Activated CD8-positive, alpha-beta T cell treated with anti-CD3 and anti-CD28 coated beads for 36 hours (primary cell): ENCODE measurements around the gene FBLIM1. TPM values are rescaled to one million over a fixed set of nuclear protein-coding genes. Genes with fewer than 3 reads are reported as not detected.

ENCODE experiments used
- ATAC-seq: fragments of 200-7000 bp; cut with Tn5 transposase; one replicate; pipeline ENCODE4 v1.10.0; 2021; ENCODE audit warnings: mild to moderate bottlenecking, moderate library complexity
- CTCF ChIA-PET: fragments of 350-600 bp; sonication (Branson Sonifier 250); formaldehyde crosslinking; loops from one replicate; lab custom pipeline; 2021; ENCODE audit warnings: antibody characterized with exemption; lab: Charles Lee
- POLR2A ChIA-PET: fragments of 350-600 bp; sonication (Branson Sonifier 250); formaldehyde crosslinking; loops from one replicate; lab custom pipeline; 2021; ENCODE audit warnings: antibody characterized with exemption; lab: Charles Lee
- DNase-seq: peaks from one replicate; pipeline ENCODE4 v3.0.0-alpha.2; 2020
- H3K27ac Mint-ChIP-seq: one replicate; pipeline ENCODE4 v1.8.0; 2021; ENCODE audit warnings: mild to moderate bottlenecking, mixed read lengths
- H3K27me3 Mint-ChIP-seq: one replicate; pipeline ENCODE4 v1.8.0; 2021; ENCODE audit warnings: mixed read lengths
- H3K36me3 Mint-ChIP-seq: one replicate; pipeline ENCODE4 v1.8.0; 2021; ENCODE audit warnings: low read depth, mixed read lengths
- H3K4me1 Mint-ChIP-seq: one replicate; pipeline ENCODE4 v1.8.0; 2021; ENCODE audit warnings: low read depth, mixed read lengths
- H3K4me3 Mint-ChIP-seq: one replicate; pipeline ENCODE4 v1.8.0; 2021; ENCODE audit warnings: mild to moderate bottlenecking, moderate library complexity, mixed read lengths
- H3K9me3 Mint-ChIP-seq: one replicate; pipeline ENCODE4 v1.8.0; 2021; ENCODE audit warnings: mixed read lengths
- CTCF ChIP-seq: fragments of 200-600 bp; IDR thresholded peaks from one replicate; pipeline ENCODE4 v1.8.0; 2022; ENCODE audit warnings: antibody characterized with exemption, mild to moderate bottlenecking
- intact Hi-C: fragments of 100-400 bp; cut with micrococcal nuclease; formaldehyde crosslinking; loops from one replicate; pipeline ENCODE4 v1.10.0; 2022
- total RNA-seq, 2 experiments: library from RNA; stranded (reverse); gene quantifications; one replicate each; pipeline ENCODE4 v1.2.3, GENCODE V29; 2021

The FBLIM1 gene
- total RNA-seq, 2 experiments from 2014 or later, result not detected

GRCh38 chr1:15770313-15770962 is 11.8 kb downstream of the FBLIM1 start:
- CTCF ChIA-PET, result interaction anchor here (0.6 kb wide), 1 partner anchor 158 kb away, joined by 3 read pairs; no protein-coding TSS in a partner anchor
- no peak for TF ChIP-seq CTCF

DNA sequence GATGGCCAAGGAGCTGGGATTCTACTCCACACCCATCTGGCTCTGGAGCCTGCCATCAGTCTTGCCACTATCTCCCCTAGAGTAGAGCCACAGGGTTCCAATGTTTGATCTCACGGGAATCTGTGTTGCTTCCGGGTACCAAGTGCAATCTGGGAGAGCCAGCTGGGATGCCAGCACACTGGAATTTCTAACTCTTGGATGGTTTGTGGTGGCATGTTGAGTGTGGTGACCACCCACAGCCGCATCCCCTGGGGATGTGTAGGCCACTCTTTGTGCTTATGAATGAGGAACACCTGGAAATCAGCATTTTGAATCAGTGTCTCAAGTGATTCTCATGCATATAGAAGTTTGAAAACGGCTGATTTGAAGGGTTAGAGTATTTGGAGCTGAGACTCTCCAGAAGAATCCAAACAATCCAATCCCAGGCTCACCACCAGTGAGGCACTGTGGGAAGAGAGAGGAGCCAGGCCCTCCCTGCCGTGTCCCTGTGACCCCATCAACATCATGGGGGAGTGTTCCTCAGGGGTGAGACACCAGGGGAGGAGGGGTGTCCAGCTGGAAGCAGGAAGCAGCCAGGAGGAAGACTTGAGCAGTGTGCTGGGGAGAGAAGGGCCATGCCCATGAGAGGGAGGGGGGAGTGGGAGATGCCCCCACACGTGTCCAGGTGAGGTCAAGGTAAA is 13.4 kb downstream of the FBLIM1 start:
- intact Hi-C loops, result no loop called here
- no peaks in the 10 kb centered on the region for H3K36me3 Mint-ChIP-seq
- POLR2A ChIA-PET, result no interaction called here
- no peak for ATAC-seq
- no peak overlapping the region for H3K27ac Mint-ChIP-seq
- no peak overlapping the region for H3K4me3 Mint-ChIP-seq
- CTCF ChIA-PET, result interaction anchor here (1.1 kb wide), 2 partner anchors 16 to 20 kb away, joined by 3 to 4 read pairs; no protein-coding TSS in a partner anchor
- H3K9me3 Mint-ChIP-seq, result no peaks in the 10 kb centered on the region
- no peak for DNase-seq
- no peaks in the 10 kb centered on the region for H3K4me1 Mint-ChIP-seq
- no peak for TF ChIP-seq CTCF
- H3K27me3 Mint-ChIP-seq, result peaks cover 3% of the 10 kb centered on the region

More at GRCh38 chr1:15770313-15770962, 11.8 kb downstream of the FBLIM1 start:
- Mint-ChIP-seq H3K27ac (no peak overlapping the region), H3K36me3 (no peaks in the 10 kb centered on the region), H3K4me1 (no peaks in the 10 kb centered on the region), H3K9me3 (no peaks in the 10 kb centered on the region), H3K27me3 (peaks cover 3% of the 10 kb centered on the region), H3K4me3 (no peak overlapping the region)
- DNase-seq, result no peak
- no peak for ATAC-seq
- intact Hi-C loops, result no loop called here
- POLR2A ChIA-PET, result no interaction called here

- H3K4me3 Mint-ChIP-seq, result no peak overlapping the region
- intact Hi-C loops, result no loop called here
- no peaks in the 10 kb centered on the region for H3K4me1 Mint-ChIP-seq
- POLR2A ChIA-PET, result interaction anchor here (0.9 kb wide), 1 partner anchor 16 kb away, joined by 3 read pairs; no protein-coding TSS in a partner anchor
- H3K36me3 Mint-ChIP-seq, result no peaks in the 10 kb centered on the region
- no peak for TF ChIP-seq CTCF
- peaks cover 3% of the 10 kb centered on the region for H3K27me3 Mint-ChIP-seq
- ATAC-seq (no peak), DNase-seq (no peak)
- H3K9me3 Mint-ChIP-seq, result no peaks in the 10 kb centered on the region
- CTCF ChIA-PET, result interaction anchor here (1.5 kb wide), 1 partner anchor 16 kb away, joined by 7 read pairs; no protein-coding TSS in a partner anchor
- no peak overlapping the region for H3K27ac Mint-ChIP-seq
Measured at GRCh38 chr1:15775706-15776105, 17.1 kb downstream of the FBLIM1 start.

- no peaks in the 10 kb centered on the region for H3K27me3 Mint-ChIP-seq
- ATAC-seq (no peak), DNase-seq (no peak)
- TF ChIP-seq CTCF, result no peak
- H3K9me3 Mint-ChIP-seq, result no peaks in the 10 kb centered on the region
- H3K4me3 Mint-ChIP-seq, result no peak overlapping the region
- no peak overlapping the region for H3K27ac Mint-ChIP-seq
- intact Hi-C loops, result no loop called here
- no peaks in the 10 kb centered on the region for H3K4me1 Mint-ChIP-seq
- no peaks in the 10 kb centered on the region for H3K36me3 Mint-ChIP-seq
- CTCF ChIA-PET, result interaction anchor here (0.7 to 3.5 kb wide), 3 partner anchors 14 to 225 kb away, joined by 3 to 17 read pairs (median 3); no protein-coding TSS in a partner anchor
- POLR2A ChIA-PET, result no interaction called here
Measured at GRCh38 chr1:15777909-15778707, 19.5 kb downstream of the FBLIM1 start.
